Heart right ventricle (tissue), 16 donors: ENCODE measurements around the gene PLD5. TPM values are rescaled to one million over a fixed set of nuclear protein-coding genes. Genes with fewer than 3 reads are reported as not detected.
"Not testable (repeated sequence)": the region's sequence is repeated elsewhere in the genome, so short reads cannot be mapped to it uniquely, and the experiment has no call there.

Experiments
- ATAC-seq, 8 donors: fragments of 200-7000 bp; cut with Tn5 transposase; one replicate each; pipeline ENCODE4 v1.9.1; 2020; ENCODE audit warnings: mild to moderate bottlenecking in 8 of 8, moderate library complexity in 8 of 8, moderate number of reproducible peaks in 1 of 8
- DNase-seq, 2 donors: peaks; one replicate each; pipeline ENCODE4 v3.0.0-alpha.2; 2020
- H3K27ac ChIP-seq, 10 donors: fragments of 200-600 bp; sonication (generic) in 2 of 10; one replicate each; pipeline versions ENCODE4 v1.5.0 to v1.8.0; 2020 to 2022; ENCODE audit warnings: mild to moderate bottlenecking in 3 of 10
- H3K27me3 ChIP-seq, 7 donors: fragments of 200-600 bp; one replicate each; pipeline ENCODE4 v1.8.0; 2021 to 2022; ENCODE audit warnings: mild to moderate bottlenecking in 2 of 7
- H3K36me3 ChIP-seq, 9 donors: fragments of 200-600 bp; sonication (generic) in 1 of 9; one replicate each; pipeline versions ENCODE4 v1.5.0 to v1.8.0; 2020 to 2022; ENCODE audit warnings: mild to moderate bottlenecking in 2 of 9
- H3K4me1 ChIP-seq, 9 donors: fragments of 200-600 bp; sonication (generic) in 1 of 9; one replicate each; pipeline versions ENCODE4 v1.5.0 to v1.8.0; 2020 to 2022; ENCODE audit warnings: mild to moderate bottlenecking in 4 of 9
- H3K4me3 ChIP-seq, 10 donors: fragments of 200-600 bp; sonication (generic) in 2 of 10; one replicate each; pipeline versions ENCODE4 v1.5.0 to v1.8.0; 2020 to 2022; ENCODE audit warnings: mild to moderate bottlenecking in 7 of 10, moderate library complexity in 2 of 10
- H3K9me3 ChIP-seq, 11 donors: fragments of 200-600 bp in 10 of 11; sonication (generic) in 2 of 11; one replicate each; pipeline versions ENCODE4 v1.5.0 to v1.8.0; 2013 to 2022; ENCODE audit warnings: mild to moderate bottlenecking in 2 of 11, control low read depth in 1 of 11, moderate library complexity in 1 of 11
- CTCF ChIP-seq, 9 donors: fragments of 200-600 bp; sonication (generic) in 2 of 9; IDR thresholded peaks; one replicate each; pipeline versions ENCODE4 v1.5.0 to v1.8.0; 2021 to 2022; ENCODE audit warnings: antibody characterized with exemption in 9 of 9, mild to moderate bottlenecking in 5 of 9, moderate library complexity in 1 of 9
- WGBS, 2 donors: extraction: QIAGEN DNeasy Blood & Tissue Kit; methylation state at CpG; one replicate each; pipeline ENCODE4 v1.1.7; 2013; ENCODE audit warnings: inconsistent platforms in 1 of 2; 5-methylcytosine and 5-hydroxymethylcytosine counted together
- intact Hi-C, 10 donors: fragments of 100-400 bp; cut with DNase I; formaldehyde crosslinking; loops; one replicate each; pipeline versions ENCODE4 v1.11.1 to v1.14.2; 2022
- polyA plus RNA-seq, 2 donors: library from polyadenylated mRNA; stranded (reverse); fragments of 200-250 nt; gene quantifications; one replicate each; pipeline ENCODE4 v1.2.3, GENCODE V29; 2013
- total RNA-seq, 10 donors: library from RNA; stranded (reverse); fragmentation: NEBNext Ultra II Directional in 3 of 10; extraction: Animal tissue kit (Norgen Biotek cat#: 25700) in 3 of 10; gene quantifications; one replicate each; pipeline versions ENCODE4 v1.2.1 to v1.2.4, GENCODE V29; 2021 to 2023
- donor health status: Arrhythmogenic right ventricular cardiomyopathy.
- donor health status: ischemic (EF 13 %, LVEDD 7.1; RV severe dilation, severe dysfunction).
- donor health status: healthy with polysubstance abuse.
- donor health status: DM: no; HTN: yes; CAD: no.
- donor health status: DM: no; HTN: no; CAD: no.
- donor health status: ischemic (EF 25% LVEDD 6.9; RV normal size, moderate dysfunction).
- donor health status: ischemic (EF 25% LVEDD 5.7; RV mildly dilated, moderate dysfunction).
- donor health status: healthy.
- donor health status: DM: yes; HTN: yes; CAD: no.
- donor health status: Ischemic cardiomyopathy.
- donor health status: ischemic (EF 35%, LVEDD 5.7; RV mildly dilated, moderate dysfunction).
- donor health status: nonischemic (EF 11% LVEDD 7.7; RV severe dilation, severe dysfunction).
- donor health status: DM: yes; HTN: yes; CAD: no.
- donor health status: PGD.
- donor health status: ischemic (EF 29% LVEDD 5.4; RV normal size, mild dysfunction).
- donor health status: nonischemic (EF 23%, LVEDD 6.1; RV moderate dilation, normal function).

Gene PLD5
- total and polyA plus RNA-seq, 12 donors: 0.13 to 1.3 (median 0.41) TPM; not detected in 4

GRCh38 chr1:242059976-242060375, 464.5 kb downstream of the PLD5 start:
- 84 to 87% methylated on average over 11 of the region's 11 CpGs for WGBS, 2 donors

GRCh38 chr1:242058582-242058981, 465.9 kb downstream of the PLD5 start:
- H3K27me3 ChIP-seq, H3K9me3 ChIP-seq, intact Hi-C loops, ATAC-seq, H3K4me3 ChIP-seq, H3K4me1 ChIP-seq, H3K27ac ChIP-seq, DNase-seq, H3K36me3 ChIP-seq: not testable (repeated sequence)
- WGBS, 2 donors: 79 to 84% methylated on average over 4 of the region's 4 CpGs

More at GRCh38 chr1:242059976-242060375, 464.5 kb downstream of the PLD5 start:
- H3K9me3 ChIP-seq: no peaks in the 10 kb centered on the region
- no peak for TF ChIP-seq CTCF (IDR thresholded peaks at IDR 0.05)
- H3K36me3 ChIP-seq: no peaks in the 10 kb centered on the region
- no peaks in the 10 kb centered on the region for H3K27me3 ChIP-seq
- H3K4me1 ChIP-seq: no peaks in the 10 kb centered on the region
- ATAC-seq (no peak), DNase-seq (no peak)
- no peak overlapping the region for H3K27ac ChIP-seq
- H3K4me3 ChIP-seq: no peak overlapping the region
- intact Hi-C loops: no loop called here

- DNase-seq, H3K36me3 ChIP-seq, H3K4me1 ChIP-seq, intact Hi-C loops, H3K9me3 ChIP-seq, H3K4me3 ChIP-seq, ATAC-seq, H3K27ac ChIP-seq, H3K27me3 ChIP-seq: not testable (repeated sequence)
- 87 to 89% methylated on average over 2 to 3 of the region's 3 CpGs for WGBS, 2 donors
These were observed 466.3 kb downstream of the PLD5 start for GRCh38 chr1:242058181-242058580.

- no peak for TF ChIP-seq CTCF (IDR thresholded peaks at IDR 0.05)
- DNase-seq (no peak), ATAC-seq (no peak)
- Histone ChIP-seq H3K4me3 (no peak overlapping the region), H3K27me3 (no peaks in the 10 kb centered on the region), H3K9me3 (no peaks in the 10 kb centered on the region), H3K4me1 (no peaks in the 10 kb centered on the region), H3K27ac (no peak overlapping the region), H3K36me3 (no peaks in the 10 kb centered on the region)
- WGBS, 2 donors: 34 to 41% methylated on average over 3 of the region's 3 CpGs
- intact Hi-C loops: no loop called here
These were observed 466.8 kb downstream of the PLD5 start for GRCh38 chr1:242057745-242058115.

GRCh38 chr1:242056988-242057744, 467.3 kb downstream of the PLD5 start:
- WGBS, 2 donors: 87 to 88% methylated on average over 45 to 49 of the region's 49 CpGs
- Histone ChIP-seq H3K9me3 (peaks cover 0 to 3% (median 0%) of the 10 kb centered on the region in 11 donors), H3K4me1 (no peaks in the 10 kb centered on the region), H3K27me3 (no peaks in the 10 kb centered on the region), H3K27ac (no peak overlapping the region), H3K36me3 (no peaks in the 10 kb centered on the region), H3K4me3 (no peak overlapping the region)
- no peak for DNase-seq
- TF ChIP-seq CTCF (IDR thresholded peaks at IDR 0.05): no peak
- ATAC-seq: no peak
- intact Hi-C loops: no loop called here
